HG03045 (cell line): ENCODE measurements around the gene GALR1.
A peak's percentile ranks its signal among the peaks of the same experiment; 100 is the strongest.
"Not testable (repeated sequence)": the region's sequence is repeated elsewhere in the genome, so short reads cannot be mapped to it uniquely, and the experiment has no call there.

Source experiments
- ATAC-seq: cut with Tn5 transposase; IDR thresholded peaks from one replicate; pipeline ENCODE4 v1.9.1; 2021; ENCODE audit warnings: mild to moderate bottlenecking, moderate library complexity; ENCODE audit not compliant: unreplicated experiment

GALR1 gene

GRCh38 chr18:77249569-77250500 lies at the start of gene GALR1:
TSS of gene GALR1 (plus strand) at chr18:77249848. CDS start at chr18:77250549, 701 bp downstream.
- no peak for ATAC-seq

- ATAC-seq, result no peak
These were observed 48.1 kb upstream of the GALR1 start for GRCh38 chr18:77201506-77201905.

- no peak for ATAC-seq
These were observed 47.3 kb upstream of the GALR1 start for GRCh38 chr18:77202329-77202728.

- ATAC-seq, result no peak
These were observed 46.6 kb upstream of the GALR1 start for GRCh38 chr18:77203071-77203470.

- ATAC-seq, result no peak
These were observed 45.8 kb upstream of the GALR1 start for GRCh38 chr18:77203851-77204250.

- no peak for ATAC-seq
These were observed 43.9 kb upstream of the GALR1 start for GRCh38 chr18:77205769-77206168.

GRCh38 chr18:77206676-77207374 lies 42.8 kb upstream of the GALR1 start:
- no peak for ATAC-seq

- no peak for ATAC-seq
These were observed 42.1 kb upstream of the GALR1 start for GRCh38 chr18:77207540-77207939.

GRCh38 chr18:77208964-77209363 lies 40.7 kb upstream of the GALR1 start:
- ATAC-seq, result peak; percentile 81

GRCh38 chr18:77209587-77209986 lies 40.1 kb upstream of the GALR1 start:
- ATAC-seq, result no peak

GRCh38 chr18:77210249-77210648 lies 39.4 kb upstream of the GALR1 start:
- ATAC-seq, result no peak

GRCh38 chr18:77218642-77219041 lies 31.0 kb upstream of the GALR1 start:
- ATAC-seq, result no peak

- no peak for ATAC-seq
These were observed 28.9 kb upstream of the GALR1 start for GRCh38 chr18:77220726-77221125.

- ATAC-seq, result no peak
These were observed 27.2 kb upstream of the GALR1 start for GRCh38 chr18:77222464-77222863.

- ATAC-seq, result no peak
These were observed 26.4 kb upstream of the GALR1 start for GRCh38 chr18:77223221-77223639.

GRCh38 chr18:77223653-77224052 lies 26.0 kb upstream of the GALR1 start:
- ATAC-seq, result no peak

GRCh38 chr18:77230645-77231044 lies 19.0 kb upstream of the GALR1 start:
- no peak for ATAC-seq

GRCh38 chr18:77234504-77235365 lies 14.9 kb upstream of the GALR1 start:
- ATAC-seq, result no peak

- not testable (repeated sequence) for ATAC-seq
These were observed 10.4 kb upstream of the GALR1 start for GRCh38 chr18:77239285-77239684.

- no peak for ATAC-seq
These were observed 627 bp upstream of the GALR1 start for GRCh38 chr18:77248873-77249568.
